Astrocyte (in vitro differentiated cells and primary cell): Measurements from ENCODE around the gene MYBBP1A. TPM values are rescaled to one million over a fixed set of nuclear protein-coding genes. Genes with fewer than 3 reads are reported as not detected.
"Not testable (repeated sequence)": the region's sequence is repeated elsewhere in the genome, so short reads cannot be mapped to it uniquely, and the experiment has no call there.

Source experiments
- DNase-seq: peaks from one replicate; pipeline ENCODE4 v3.0.0-alpha.2; 2010; ENCODE audit warnings: low read depth
- FAIRE-seq: peaks from 2 replicates; lab custom pipeline; 2011; peaks lifted over from hg19 to GRCh38; lab: Jason Lieb, UNC
- H2AFZ ChIP-seq: 2 replicates; pipeline ENCODE4 v1.6.0; 2012; ENCODE audit warnings: low read depth, low read length, inconsistent platforms
- H3K27ac ChIP-seq: 2 replicates; pipeline ENCODE4 v1.5.1; 2011; ENCODE audit warnings: low read depth, low read length, inconsistent platforms
- H3K27me3 ChIP-seq: 2 replicates; pipeline ENCODE4 v1.6.0; 2011; ENCODE audit warnings: low read length, inconsistent platforms; ENCODE audit not compliant: insufficient read depth
- H3K36me3 ChIP-seq: 2 replicates; pipeline ENCODE4 v1.5.1; 2011; ENCODE audit warnings: low read length, inconsistent platforms; ENCODE audit not compliant: insufficient read depth
- H3K4me1 ChIP-seq: 2 replicates; pipeline ENCODE4 v1.5.1; 2011; ENCODE audit warnings: low read length, inconsistent platforms; ENCODE audit not compliant: insufficient read depth
- H3K4me2 ChIP-seq: 2 replicates; pipeline ENCODE4 v1.6.0; 2012; ENCODE audit warnings: low read length, inconsistent platforms
- H3K4me3 ChIP-seq: 2 replicates; pipeline ENCODE4 v1.5.1; 2011; ENCODE audit warnings: low read depth, mild to moderate bottlenecking, low read length, inconsistent platforms; ENCODE audit not compliant: insufficient read depth
- H3K79me2 ChIP-seq: 2 replicates; pipeline ENCODE4 v1.6.0; 2012; ENCODE audit warnings: mild to moderate bottlenecking, low read length, inconsistent platforms; ENCODE audit not compliant: insufficient read depth
- H3K9ac ChIP-seq: 2 replicates; pipeline ENCODE4 v1.6.0; 2012; ENCODE audit warnings: mild to moderate bottlenecking, low read length, inconsistent platforms
- H3K9me3 ChIP-seq: 2 replicates; pipeline ENCODE4 v1.5.1; 2012; ENCODE audit warnings: low read depth, mild to moderate bottlenecking, low read length, inconsistent platforms; ENCODE audit not compliant: insufficient read depth
- H4K20me1 ChIP-seq: 2 replicates; pipeline ENCODE4 v1.6.0; 2012; ENCODE audit warnings: low read length, inconsistent platforms; ENCODE audit not compliant: insufficient read depth
- H3K27ac Mint-ChIP-seq: one replicate; pipeline ENCODE4 v1.8.0; 2021; ENCODE audit warnings: mild to moderate bottlenecking, mixed read lengths; ENCODE audit not compliant: unreplicated experiment
- H3K27me3 Mint-ChIP-seq: one replicate; pipeline ENCODE4 v1.8.0; 2021; ENCODE audit warnings: low read depth, mixed read lengths; ENCODE audit not compliant: unreplicated experiment
- H3K36me3 Mint-ChIP-seq: one replicate; pipeline ENCODE4 v1.8.0; 2021; ENCODE audit warnings: low read depth, mixed read lengths; ENCODE audit not compliant: unreplicated experiment
- H3K4me1 Mint-ChIP-seq: one replicate; pipeline ENCODE4 v1.8.0; 2021; ENCODE audit warnings: low read depth, mixed read lengths; ENCODE audit not compliant: unreplicated experiment
- H3K4me3 Mint-ChIP-seq: one replicate; pipeline ENCODE4 v1.8.0; 2021; ENCODE audit warnings: mild to moderate bottlenecking, moderate library complexity, mixed read lengths; ENCODE audit not compliant: unreplicated experiment
- H3K9me3 Mint-ChIP-seq: one replicate; pipeline ENCODE4 v1.8.0; 2021; ENCODE audit warnings: mild to moderate bottlenecking, mixed read lengths; ENCODE audit not compliant: unreplicated experiment
- CTCF ChIP-seq: IDR thresholded peaks from 2 replicates; pipeline ENCODE4 v1.5.1; 2011; ENCODE audit warnings: low read depth, mild to moderate bottlenecking, inconsistent platforms, low read length, moderate library complexity; ENCODE audit not compliant: insufficient read depth
- EZH2 ChIP-seq: IDR thresholded peaks from 2 replicates; pipeline ENCODE4 v1.6.1; 2012; ENCODE audit warnings: mild to moderate bottlenecking, low read length, inconsistent platforms; ENCODE audit not compliant: insufficient read depth
- total RNA-seq: library from RNA; stranded (reverse); gene quantifications from 2 replicates; pipeline ENCODE4 v1.2.1, GENCODE V29; 2021

The MYBBP1A gene
- total RNA-seq, 1 donor from 2014 or later: 71.1 TPM

GRCh38 chr17:4596636-4597380, 41.6 kb upstream of the MYBBP1A start:
- H3K9ac ChIP-seq: no peak overlapping the region
- H3K36me3 Mint-ChIP-seq: no peaks in the 10 kb centered on the region
- no peak overlapping the region for H3K4me3 ChIP-seq
- no peaks in the 10 kb centered on the region for H3K9me3 ChIP-seq
- no peaks in the 10 kb centered on the region for H3K36me3 ChIP-seq
- H3K27ac ChIP-seq: no peak overlapping the region
- no peak overlapping the region for H3K27ac Mint-ChIP-seq
- H2AFZ ChIP-seq: no peak overlapping the region
- no peaks in the 10 kb centered on the region for H3K79me2 ChIP-seq
- TF ChIP-seq CTCF (no peak), EZH2 (no peak)
- no peaks in the 10 kb centered on the region for H3K9me3 Mint-ChIP-seq
- H3K4me3 Mint-ChIP-seq: no peak overlapping the region
- H4K20me1 ChIP-seq: no peaks in the 10 kb centered on the region
- no peak overlapping the region for H3K4me2 ChIP-seq
- DNase-seq: no peak
- H3K4me1 ChIP-seq: peaks cover 5% of the 10 kb centered on the region
- FAIRE-seq: no peak
- peaks cover 13% of the 10 kb centered on the region for H3K4me1 Mint-ChIP-seq
- H3K27me3 ChIP-seq: peaks cover 11% of the 10 kb centered on the region
- peaks cover 26% of the 10 kb centered on the region for H3K27me3 Mint-ChIP-seq

DNA sequence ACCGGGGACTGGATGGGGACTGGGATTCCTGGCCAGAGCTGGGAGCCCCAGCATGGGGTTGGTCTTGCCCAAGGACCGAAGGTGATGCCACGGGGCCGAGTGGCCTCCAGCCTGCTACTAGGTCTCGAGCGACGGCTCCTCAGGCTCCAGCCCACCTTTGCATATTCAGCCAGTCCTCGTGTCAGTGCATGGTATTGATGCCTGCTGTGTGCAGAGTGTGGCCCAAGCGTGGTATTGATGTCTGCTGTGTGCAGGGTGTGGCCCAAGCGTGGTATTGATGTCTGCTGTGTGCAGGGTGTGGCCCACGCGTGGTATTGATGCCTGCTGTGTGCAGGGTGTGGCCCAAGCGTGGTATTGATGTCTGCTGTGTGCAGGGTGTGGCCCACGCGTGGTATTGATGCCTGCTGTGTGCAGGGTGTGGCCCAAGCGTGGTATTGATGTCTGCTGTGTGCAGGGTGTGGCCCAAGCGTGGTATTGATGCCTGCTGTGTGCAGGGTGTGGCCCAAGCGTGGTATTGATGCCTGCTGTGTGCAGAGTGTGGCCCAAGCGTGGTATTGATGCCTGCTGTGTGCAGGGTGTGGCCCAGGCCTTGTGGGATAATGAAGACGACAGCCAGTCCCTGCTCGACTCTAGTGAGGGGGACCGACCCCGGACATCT, 40.6 kb upstream of the MYBBP1A start:
- not testable (repeated sequence) for H3K4me1 ChIP-seq, H3K27ac Mint-ChIP-seq, H3K9me3 Mint-ChIP-seq, H3K4me3 ChIP-seq, H3K9me3 ChIP-seq, H3K36me3 Mint-ChIP-seq, H3K4me2 ChIP-seq, H3K4me3 Mint-ChIP-seq, FAIRE-seq, H3K9ac ChIP-seq, H2AFZ ChIP-seq, H3K27ac ChIP-seq, H3K79me2 ChIP-seq, DNase-seq, H3K36me3 ChIP-seq, H4K20me1 ChIP-seq
- Mint-ChIP-seq H3K4me1 (peaks cover 13% of the 10 kb centered on the region), H3K27me3 (peaks cover 33% of the 10 kb centered on the region)
- H3K27me3 ChIP-seq: peaks cover 11% of the 10 kb centered on the region

- Histone ChIP-seq H3K9ac (no peak overlapping the region), H3K36me3 (no peaks in the 10 kb centered on the region), H2AFZ (peak overlapping the region; percentile 34), H3K4me3 (no peak overlapping the region), H4K20me1 (no peaks in the 10 kb centered on the region), H3K79me2 (no peaks in the 10 kb centered on the region), H3K4me1 (peaks cover 5% of the 10 kb centered on the region), H3K27ac (no peak overlapping the region), H3K27me3 (peaks cover 7% of the 10 kb centered on the region), H3K9me3 (no peaks in the 10 kb centered on the region), H3K4me2 (no peak overlapping the region)
- no peak for DNase-seq
- Mint-ChIP-seq H3K4me1 (peaks cover 11% of the 10 kb centered on the region), H3K27me3 (peaks cover 40% of the 10 kb centered on the region), H3K9me3 (no peaks in the 10 kb centered on the region), H3K4me3 (no peak overlapping the region), H3K27ac (no peak overlapping the region), H3K36me3 (no peaks in the 10 kb centered on the region)
- FAIRE-seq: no peak
- no peak for TF ChIP-seq CTCF
- no peak for TF ChIP-seq EZH2
Measured at GRCh38 chr17:4594931-4595684, 39.9 kb upstream of the MYBBP1A start.
